H1 (cell line): ENCODE results near the gene SPOCK1. TPM values are rescaled to one million over a fixed set of nuclear protein-coding genes. Genes with fewer than 3 reads are reported as not detected.

Experiments used
- CTCF ChIA-PET: fragments of 300-600 bp; sonication (Branson Sonifier 250); formaldehyde crosslinking; loops from one replicate; lab custom pipeline; 2021; ENCODE audit not compliant: partially characterized antibody; lab: Charles Lee
- POLR2A ChIA-PET: fragments of 300-600 bp; sonication (Branson Sonifier 250); formaldehyde crosslinking; loops from one replicate; lab custom pipeline; 2021; ENCODE audit warnings: inconsistent platforms; ENCODE audit not compliant: partially characterized antibody; lab: Charles Lee
- DNase-seq, 2 experiments: peaks; one replicate each; pipeline versions ENCODE4 v3.0.0 to v3.0.0-alpha.2; 2010 to 2022; ENCODE audit warnings: low spot score in 2 of 2, low read depth in 1 of 2, mixed read lengths in 1 of 2
- FAIRE-seq: peaks from 2 replicates; lab custom pipeline; 2011; peaks lifted over from hg19 to GRCh38; lab: Jason Lieb, UNC
- H2AFZ ChIP-seq: 2 replicates; pipeline ENCODE4 v1.8.1; 2012; ENCODE audit warnings: low read length, inconsistent platforms
- H2AK5ac ChIP-seq: 2 replicates; pipeline ENCODE4 v1.6.1; 2013; ENCODE audit warnings: low read depth, low read length
- H2BK120ac ChIP-seq: replicated peaks from 2 replicates; pipeline ENCODE3; 2013; ENCODE audit warnings: low read depth, low read length, inconsistent platforms
- H2BK12ac ChIP-seq: 2 replicates; pipeline ENCODE4 v1.6.1; 2013; ENCODE audit warnings: low read depth, low read length
- H2BK15ac ChIP-seq: 2 replicates; pipeline ENCODE4 v1.6.1; 2013; ENCODE audit warnings: low read length
- H2BK20ac ChIP-seq: 2 replicates; pipeline ENCODE4 v1.6.1; 2013; ENCODE audit warnings: low read length
- H2BK5ac ChIP-seq: 2 replicates; pipeline ENCODE4 v1.6.1; 2013; ENCODE audit warnings: low read depth, low read length
- H3K14ac ChIP-seq: 2 replicates; pipeline ENCODE4 v1.6.1; 2013; ENCODE audit warnings: inconsistent platforms; ENCODE audit not compliant: insufficient read length
- H3K18ac ChIP-seq: 2 replicates; pipeline ENCODE4 v1.6.1; 2013; ENCODE audit warnings: low read length; ENCODE audit errors: extremely low read depth
- H3K23ac ChIP-seq: 2 replicates; pipeline ENCODE4 v1.6.1; 2013; ENCODE audit warnings: inconsistent platforms; ENCODE audit not compliant: insufficient read length
- H3K23me2 ChIP-seq: 2 replicates; pipeline ENCODE4 v1.6.1; 2013; ENCODE audit warnings: low read depth, low read length
- H3K27ac ChIP-seq: 2 replicates; pipeline ENCODE4 v1.6.1; 2011; ENCODE audit warnings: low read depth, low read length, inconsistent platforms
- H3K27me3 ChIP-seq, 4 experiments: replicated peaks in 1 of 4; 1 replicate in 1 of 4; 2 replicates in 3 of 4; pipeline versions ENCODE4 v1.6.1 to v1.8.1; 2011 to 2013; ENCODE audit warnings: low read length in 3 of 4, mild to moderate bottlenecking in 3 of 4, inconsistent platforms in 2 of 4, mixed read lengths in 2 of 4, moderate library complexity in 1 of 4; ENCODE audit not compliant: control insufficient read depth in 3 of 4, insufficient read depth in 3 of 4; ENCODE audit errors: extremely low read depth in 1 of 4
- H3K36me3 ChIP-seq, 4 experiments: 2 replicates each; pipeline versions ENCODE4 v1.6.1 to v1.8.1; 2011 to 2013; ENCODE audit warnings: mild to moderate bottlenecking in 4 of 4, low read length in 3 of 4, moderate library complexity in 2 of 4, control low read depth in 1 of 4, inconsistent platforms in 1 of 4; ENCODE audit not compliant: insufficient read depth in 4 of 4, control insufficient read depth in 2 of 4
- H3K4ac ChIP-seq: replicated peaks from 2 replicates; pipeline ENCODE3; 2013; ENCODE audit warnings: low read length, low read depth, mixed read lengths, inconsistent platforms; ENCODE audit not compliant: insufficient read length
- H3K4me1 ChIP-seq, 4 experiments: replicated peaks in 1 of 4; 1 replicate in 1 of 4; 2 replicates in 3 of 4; pipeline versions ENCODE4 v1.6.1 to v1.8.1; 2011 to 2013; ENCODE audit warnings: low read length in 3 of 4, inconsistent platforms in 2 of 4, mixed read lengths in 1 of 4; ENCODE audit not compliant: insufficient read depth in 4 of 4, control insufficient read depth in 3 of 4
- H3K4me2 ChIP-seq, 2 experiments: 2 replicates each; pipeline versions ENCODE4 v1.6.1 to v1.8.1; 2011 to 2013; ENCODE audit warnings: low read depth in 2 of 2, low read length in 2 of 2, control low read depth in 1 of 2, inconsistent platforms in 1 of 2, mild to moderate bottlenecking in 1 of 2; ENCODE audit not compliant: insufficient read depth in 1 of 2
- H3K4me3 ChIP-seq, 4 experiments: fragments of 200-600, 300-600 bp in 1 of 4; sonication (generic), shearing (Covaris generic), sonication (Bioruptor Twin) in 1 of 4; 2 replicates each; pipeline versions ENCODE4 v1.5.1 to v1.8.1; 2011 to 2016; ENCODE audit warnings: low read length in 4 of 4, low read depth in 3 of 4, control low read depth in 2 of 4, inconsistent platforms in 2 of 4, mild to moderate bottlenecking in 2 of 4, mixed read lengths in 1 of 4, moderate library complexity in 1 of 4; ENCODE audit not compliant: insufficient read depth in 2 of 4; ENCODE audit errors: extremely low read depth in 1 of 4
- H3K56ac ChIP-seq: replicated peaks from 2 replicates; pipeline ENCODE3; 2013; ENCODE audit warnings: low read depth, mild to moderate bottlenecking, mixed read lengths, low read length, inconsistent platforms; ENCODE audit not compliant: insufficient read length
- H3K79me1 ChIP-seq: 2 replicates; pipeline ENCODE4 v1.6.1; 2013; ENCODE audit warnings: low read depth, low read length, control low read depth
- H3K79me2 ChIP-seq, 2 experiments: 2 replicates each; pipeline versions ENCODE4 v1.6.1 to v1.8.1; 2012 to 2013; ENCODE audit warnings: low read length in 2 of 2, mild to moderate bottlenecking in 2 of 2, inconsistent platforms in 1 of 2; ENCODE audit not compliant: insufficient read depth in 2 of 2, control insufficient read depth in 1 of 2
- H3K9ac ChIP-seq, 4 experiments: replicated peaks in 1 of 4; 1 replicate in 1 of 4; 2 replicates in 3 of 4; pipeline versions ENCODE4 v1.6.1 to v1.8.1; 2011 to 2013; ENCODE audit warnings: low read depth in 3 of 4, low read length in 3 of 4, control low read depth in 2 of 4, mild to moderate bottlenecking in 2 of 4, moderate library complexity in 2 of 4, inconsistent platforms in 1 of 4; ENCODE audit errors: extremely low read depth in 1 of 4
- H3K9me3 ChIP-seq, 2 experiments: 2 replicates each; pipeline versions ENCODE4 v1.6.1 to v1.8.1; 2012 to 2013; ENCODE audit warnings: mild to moderate bottlenecking in 2 of 2, moderate library complexity in 2 of 2, control low read depth in 1 of 2, inconsistent platforms in 1 of 2, low read depth in 1 of 2, low read length in 1 of 2, mixed read lengths in 1 of 2; ENCODE audit not compliant: insufficient read depth in 2 of 2
- H4K20me1 ChIP-seq, 2 experiments: replicated peaks in 1 of 2; 2 replicates each; pipeline versions ENCODE3 to v1.8.1; 2011 to 2013; ENCODE audit warnings: inconsistent platforms in 2 of 2, low read length in 2 of 2, mild to moderate bottlenecking in 1 of 2; ENCODE audit not compliant: insufficient read depth in 2 of 2, control insufficient read depth in 1 of 2
- H4K5ac ChIP-seq: 2 replicates; pipeline ENCODE4 v1.6.1; 2013; ENCODE audit warnings: low read length, low read depth, mixed read lengths, inconsistent platforms; ENCODE audit not compliant: insufficient read length
- H4K8ac ChIP-seq: 2 replicates; pipeline ENCODE4 v1.8.0; 2013; ENCODE audit warnings: mild to moderate bottlenecking, moderate library complexity, low read length, inconsistent platforms; ENCODE audit not compliant: insufficient read depth; ENCODE audit errors: extremely low read depth
- H4K91ac ChIP-seq: replicated peaks from 2 replicates; pipeline ENCODE3; 2013; ENCODE audit warnings: low read length, mixed read lengths, inconsistent platforms; ENCODE audit not compliant: insufficient read length
- CBX8 ChIP-seq: fragments of 300-800, 300-1000 bp; sonication (generic); IDR thresholded peaks from 2 replicates; pipeline ENCODE4 v1.7.1; 2016; ENCODE audit warnings: low read depth, low read length, borderline replicate concordance
- EP300 ChIP-seq, 2 experiments: IDR thresholded peaks; 1 replicate in 1 of 2; 2 replicates in 1 of 2; pipeline ENCODE4 v1.6.1; 2011 to 2012; ENCODE audit warnings: low read depth in 2 of 2, low read length in 2 of 2, mild to moderate bottlenecking in 2 of 2, borderline replicate concordance in 1 of 2, inconsistent platforms in 1 of 2, moderate library complexity in 1 of 2
- FOSL1 ChIP-seq: IDR thresholded peaks from 2 replicates; pipeline ENCODE4 v1.6.1; 2011; ENCODE audit warnings: mild to moderate bottlenecking, low read depth, low read length, moderate library complexity; ENCODE audit not compliant: insufficient read depth
- NRF1 ChIP-seq: IDR thresholded peaks from 2 replicates; pipeline ENCODE4 v1.6.1; 2011; ENCODE audit warnings: mild to moderate bottlenecking, low read depth, low read length, improper control_type of control experiment
- PHF8 ChIP-seq: fragments of 200-600 bp; sonication (generic); conservative IDR thresholded peaks from 2 replicates; pipeline ENCODE4 v1.7.1; 2012; ENCODE audit warnings: low read depth, mild to moderate bottlenecking, inconsistent platforms, low read length, moderate library complexity
- RFX5 ChIP-seq: IDR thresholded peaks from 2 replicates; pipeline ENCODE4 v1.6.1; 2011; ENCODE audit warnings: low read depth, low read length, improper control_type of control experiment, borderline replicate concordance
- SIN3A ChIP-seq, 2 experiments: IDR thresholded peaks in 1 of 2; conservative IDR thresholded peaks in 1 of 2; 2 replicates each; pipeline ENCODE4 v1.6.1; 2011 to 2012; ENCODE audit warnings: low read length in 2 of 2, improper control_type of control experiment in 1 of 2, low read depth in 1 of 2, mild to moderate bottlenecking in 1 of 2
- SP2 ChIP-seq: IDR thresholded peaks from 2 replicates; pipeline ENCODE4 v1.6.1; 2012; ENCODE audit warnings: mild to moderate bottlenecking, low read length, inconsistent platforms
- TBP ChIP-seq: IDR thresholded peaks from 2 replicates; pipeline ENCODE4 v1.6.1; 2011; ENCODE audit warnings: low read depth, low read length, improper control_type of control experiment
- polyA plus RNA-seq, 7 experiments: library from polyadenylated mRNA; depleted of rRNA in 3 of 7; stranded (reverse) in 5 of 7; unstranded in 2 of 7; fragments of >200 nt in 5 of 7; fragments of 200-250 nt in 2 of 7; gene quantifications; 1 replicate in 5 of 7; 2 replicates in 1 of 7; 4 replicates in 1 of 7; pipeline versions ENCODE4 v1.2.1 to v1.2.3, GENCODE V29; 2011 to 2013; ENCODE audit warnings: missing spikeins in 2 of 7, mixed read lengths in 2 of 7
- total RNA-seq: library from RNA; stranded (reverse); fragmentation: NEBNext Ultra II Directional; extraction: Animal tissue kit (Norgen Biotek cat#: 25700); gene quantifications from 2 replicates; pipeline ENCODE4 v1.2.1, GENCODE V29; 2021
- TF ChIP-seq, protein P1 (sequence below), 3 experiments: IDR thresholded peaks; 1 replicate in 2 of 3; 2 replicates in 1 of 3; pipeline versions ENCODE4 v1.5.1 to v1.6.1; 2011; ENCODE audit warnings: low read length in 3 of 3, mild to moderate bottlenecking in 3 of 3, inconsistent platforms in 2 of 3, low read depth in 1 of 3, moderate library complexity in 1 of 3; ENCODE audit not compliant: insufficient read depth in 1 of 3; ENCODE audit errors: control extremely low read depth in 1 of 3
- TF ChIP-seq, protein P2 (sequence below): IDR thresholded peaks from 2 replicates; pipeline ENCODE4 v1.6.1; 2012; ENCODE audit warnings: inconsistent platforms

SPOCK1 gene
- total and polyA plus RNA-seq, 2 of the 8 experiments (the other 6 are each of a cell fraction or from before 2014, with no cell fraction given) = 6.9 to 18.1 TPM

DNA sequence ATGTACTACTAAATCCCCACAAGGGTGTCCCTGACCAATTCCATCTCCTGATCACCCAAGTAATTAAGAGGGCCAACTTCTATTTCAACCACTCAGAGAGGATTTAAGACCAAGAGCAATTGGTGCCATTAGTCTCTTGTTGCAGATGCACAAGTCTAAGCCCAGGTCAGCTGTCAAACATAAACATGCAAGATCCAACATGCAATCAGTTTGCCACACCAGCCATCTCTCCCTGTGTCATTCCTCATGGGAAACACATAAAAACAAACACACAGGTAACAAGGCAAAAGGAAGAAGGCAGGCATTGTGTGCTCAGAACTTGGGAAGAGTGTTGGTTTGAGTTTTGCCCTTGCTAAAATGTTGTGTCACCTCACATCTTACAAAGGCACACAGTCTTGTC is 139.2 kb downstream of the SPOCK1 start:
- Histone ChIP-seq H3K36me3 (no peaks in the 10 kb centered on the region), H2BK15ac (no peak overlapping the region), H3K18ac (no peak overlapping the region), H2BK5ac (no peak overlapping the region), H4K5ac (no peak overlapping the region), H3K4me2 (no peak overlapping the region), H3K4me1 (no peaks in the 10 kb centered on the region), H3K9me3 (no peaks in the 10 kb centered on the region), H2BK20ac (no peak overlapping the region), H2BK12ac (no peak overlapping the region), H3K14ac (no peak overlapping the region), H2BK120ac (no peak overlapping the region), H3K4ac (no peak overlapping the region), H3K79me2 (no peaks in the 10 kb centered on the region), H3K4me3 (no peak overlapping the region), H3K56ac (no peak overlapping the region), H4K20me1 (no peaks in the 10 kb centered on the region)
- no peak for FAIRE-seq
- CTCF ChIA-PET = no interaction called here
- TF ChIP-seq, protein P1, sequence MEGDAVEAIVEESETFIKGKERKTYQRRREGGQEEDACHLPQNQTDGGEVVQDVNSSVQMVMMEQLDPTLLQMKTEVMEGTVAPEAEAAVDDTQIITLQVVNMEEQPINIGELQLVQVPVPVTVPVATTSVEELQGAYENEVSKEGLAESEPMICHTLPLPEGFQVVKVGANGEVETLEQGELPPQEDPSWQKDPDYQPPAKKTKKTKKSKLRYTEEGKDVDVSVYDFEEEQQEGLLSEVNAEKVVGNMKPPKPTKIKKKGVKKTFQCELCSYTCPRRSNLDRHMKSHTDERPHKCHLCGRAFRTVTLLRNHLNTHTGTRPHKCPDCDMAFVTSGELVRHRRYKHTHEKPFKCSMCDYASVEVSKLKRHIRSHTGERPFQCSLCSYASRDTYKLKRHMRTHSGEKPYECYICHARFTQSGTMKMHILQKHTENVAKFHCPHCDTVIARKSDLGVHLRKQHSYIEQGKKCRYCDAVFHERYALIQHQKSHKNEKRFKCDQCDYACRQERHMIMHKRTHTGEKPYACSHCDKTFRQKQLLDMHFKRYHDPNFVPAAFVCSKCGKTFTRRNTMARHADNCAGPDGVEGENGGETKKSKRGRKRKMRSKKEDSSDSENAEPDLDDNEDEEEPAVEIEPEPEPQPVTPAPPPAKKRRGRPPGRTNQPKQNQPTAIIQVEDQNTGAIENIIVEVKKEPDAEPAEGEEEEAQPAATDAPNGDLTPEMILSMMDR (IDR thresholded peaks at IDR 0.05; ENCODE audit: control extremely low read depth in 1 of 3, insufficient read depth in 1 of 3, low read depth in 1 of 3, low read length in 3 of 3) = no peak
- TF ChIP-seq PHF8 (no peak), FOSL1 (no peak), SIN3A (conservative IDR thresholded peaks at IDR 0.05 in 1 of 2, IDR thresholded peaks at IDR 0.05 in 1 of 2; ENCODE audit: low read depth in 1 of 2, low read length in 2 of 2) (no peak), TBP (no peak), CBX8 (no peak), RFX5 (no peak), NRF1 (no peak), SP2 (no peak), EP300 (IDR thresholded peaks at IDR 0.05; ENCODE audit: borderline replicate concordance in 1 of 2, low read depth in 2 of 2, low read length in 2 of 2) (no peak)
- TF ChIP-seq, protein P2, sequence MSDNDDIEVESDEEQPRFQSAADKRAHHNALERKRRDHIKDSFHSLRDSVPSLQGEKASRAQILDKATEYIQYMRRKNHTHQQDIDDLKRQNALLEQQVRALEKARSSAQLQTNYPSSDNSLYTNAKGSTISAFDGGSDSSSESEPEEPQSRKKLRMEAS = no peak
- TF ChIP-seq, all 59 proteins: peak for 0
- DNase-seq = no peak
- no peak overlapping the region for H4K8ac ChIP-seq
- H2AK5ac ChIP-seq = no peak overlapping the region
- no peak overlapping the region for H3K23ac ChIP-seq
- no peak overlapping the region for H3K27ac ChIP-seq
- H4K91ac ChIP-seq = no peak overlapping the region
- no peaks in the 10 kb centered on the region for H3K23me2 ChIP-seq
- H3K27me3 ChIP-seq = no peaks in the 10 kb centered on the region
- POLR2A ChIA-PET = no interaction called here
- no peak overlapping the region for H2AFZ ChIP-seq
- no peaks in the 10 kb centered on the region for H3K79me1 ChIP-seq
- H3K9ac ChIP-seq = no peak overlapping the region
